NB4 (cell line): ENCODE data around the gene KIRREL2.
"Not testable (repeated sequence)": the region's sequence is repeated elsewhere in the genome, so short reads cannot be mapped to it uniquely, and the experiment has no call there.

Experiments
- DNase-seq: peaks from one replicate; pipeline ENCODE4 v3.0.0; 2010; ENCODE audit warnings: low read depth
- H3K4me3 ChIP-seq: one replicate; pipeline ENCODE4 v1.5.1; 2011; ENCODE audit warnings: mild to moderate bottlenecking, low read depth, low read length, moderate library complexity
- CTCF ChIP-seq: IDR thresholded peaks from one replicate; pipeline ENCODE4 v1.5.1; 2012; ENCODE audit warnings: low read depth, low read length
- MAX ChIP-seq: IDR thresholded peaks from 2 replicates; pipeline ENCODE4 v1.6.1; 2011; ENCODE audit warnings: low read depth, low read length
- MYC ChIP-seq: IDR thresholded peaks from 2 replicates; pipeline ENCODE4 v1.6.1; 2011; ENCODE audit warnings: low read depth, low read length
- POLR2A ChIP-seq: IDR thresholded peaks from 2 replicates; pipeline ENCODE4 v1.6.1; 2011; ENCODE audit warnings: mild to moderate bottlenecking; ENCODE audit not compliant: insufficient read length; ENCODE audit errors: extremely low read depth

Gene KIRREL2

GRCh38 chr19:35905178-35905727 lies 48.5 kb downstream of the KIRREL2 start:
- H3K4me3 ChIP-seq: no peak overlapping the region
- peak; percentile 18 for DNase-seq

GRCh38 chr19:35907377-35907745 lies 50.6 kb downstream of the KIRREL2 start:
- peak overlapping the region; percentile 44 for H3K4me3 ChIP-seq
- TF ChIP-seq MAX (no peak), POLR2A (no peak), CTCF (no peak), MYC (no peak)
- DNase-seq: no peak

More at GRCh38 chr19:35905178-35905727, 48.5 kb downstream of the KIRREL2 start:
- no peak for TF ChIP-seq MAX
- no peak for TF ChIP-seq POLR2A
- TF ChIP-seq MYC: no peak
- no peak for TF ChIP-seq CTCF

GRCh38 chr19:35908010-35908441 lies 51.3 kb downstream of the KIRREL2 start, which contains the start of gene TYROBP:
TSS of gene TYROBP (minus strand) at chr19:35908295. CDS start at chr19:35908228, 67 bp downstream.
- peak; percentile 67 for DNase-seq
- TF ChIP-seq POLR2A (no peak), MAX (no peak), MYC (no peak), CTCF (no peak)
- peak within 1 kb of the TSS; percentile 44 for H3K4me3 ChIP-seq

- H3K4me3 ChIP-seq: no peak overlapping the region
- DNase-seq: peak; percentile 98
- TF ChIP-seq MYC (peak; percentile 75), CTCF (no peak), MAX (peak; percentile 57)
These were observed 52.4 kb downstream of the KIRREL2 start for GRCh38 chr19:35908973-35909683.

- no peak for DNase-seq
- no peak for TF ChIP-seq MAX
- TF ChIP-seq MYC: no peak
- TF ChIP-seq POLR2A: no peak
- no peak for TF ChIP-seq CTCF
- H3K4me3 ChIP-seq: no peak overlapping the region
These were observed 52.9 kb downstream of the KIRREL2 start for GRCh38 chr19:35909684-35910035.

GRCh38 chr19:35910355-35910754 lies 53.6 kb downstream of the KIRREL2 start:
- H3K4me3 ChIP-seq, DNase-seq: not testable (repeated sequence)
